Retinal pigment epithelial cell (primary cell): ENCODE results near the gene KTN1.

Experiments used
- DNase-seq: peaks from one replicate; pipeline ENCODE4 v3.0.0-alpha.2; 2010; ENCODE audit warnings: low read depth
- H3K4me3 ChIP-seq: 2 replicates; pipeline ENCODE4 v1.5.1; 2011; ENCODE audit warnings: mild to moderate bottlenecking, low read length, control low read depth, moderate library complexity
- TF ChIP-seq, protein P1 (sequence below): conservative IDR thresholded peaks from 2 replicates; pipeline ENCODE4 v1.5.1; 2011; ENCODE audit warnings: low read depth, low read length, control low read depth, inconsistent platforms

The KTN1 gene

DNA sequence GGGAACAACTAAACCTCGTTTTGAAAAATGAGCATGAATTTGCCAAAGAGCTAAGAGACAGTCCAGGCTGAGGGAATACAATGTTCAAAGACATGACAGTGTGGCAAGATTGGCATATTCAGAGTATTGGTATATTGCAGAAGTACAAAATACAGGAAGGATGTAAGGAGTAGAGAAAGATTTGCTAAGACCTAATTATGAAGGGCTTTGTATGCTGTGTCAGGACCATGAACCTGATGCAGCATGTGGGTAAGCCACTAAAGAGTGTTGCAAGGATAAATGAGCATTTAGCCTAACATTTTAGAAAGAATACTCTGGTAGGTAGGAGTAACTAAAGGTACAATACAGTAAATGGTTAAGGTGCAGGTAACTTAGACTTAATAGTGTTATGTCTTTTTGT is 65.1 kb downstream of the KTN1 start:
- H3K4me3 ChIP-seq, result no peak overlapping the region
- DNase-seq, result no peak
- TF ChIP-seq, protein P1, sequence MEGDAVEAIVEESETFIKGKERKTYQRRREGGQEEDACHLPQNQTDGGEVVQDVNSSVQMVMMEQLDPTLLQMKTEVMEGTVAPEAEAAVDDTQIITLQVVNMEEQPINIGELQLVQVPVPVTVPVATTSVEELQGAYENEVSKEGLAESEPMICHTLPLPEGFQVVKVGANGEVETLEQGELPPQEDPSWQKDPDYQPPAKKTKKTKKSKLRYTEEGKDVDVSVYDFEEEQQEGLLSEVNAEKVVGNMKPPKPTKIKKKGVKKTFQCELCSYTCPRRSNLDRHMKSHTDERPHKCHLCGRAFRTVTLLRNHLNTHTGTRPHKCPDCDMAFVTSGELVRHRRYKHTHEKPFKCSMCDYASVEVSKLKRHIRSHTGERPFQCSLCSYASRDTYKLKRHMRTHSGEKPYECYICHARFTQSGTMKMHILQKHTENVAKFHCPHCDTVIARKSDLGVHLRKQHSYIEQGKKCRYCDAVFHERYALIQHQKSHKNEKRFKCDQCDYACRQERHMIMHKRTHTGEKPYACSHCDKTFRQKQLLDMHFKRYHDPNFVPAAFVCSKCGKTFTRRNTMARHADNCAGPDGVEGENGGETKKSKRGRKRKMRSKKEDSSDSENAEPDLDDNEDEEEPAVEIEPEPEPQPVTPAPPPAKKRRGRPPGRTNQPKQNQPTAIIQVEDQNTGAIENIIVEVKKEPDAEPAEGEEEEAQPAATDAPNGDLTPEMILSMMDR, result no peak

DNA sequence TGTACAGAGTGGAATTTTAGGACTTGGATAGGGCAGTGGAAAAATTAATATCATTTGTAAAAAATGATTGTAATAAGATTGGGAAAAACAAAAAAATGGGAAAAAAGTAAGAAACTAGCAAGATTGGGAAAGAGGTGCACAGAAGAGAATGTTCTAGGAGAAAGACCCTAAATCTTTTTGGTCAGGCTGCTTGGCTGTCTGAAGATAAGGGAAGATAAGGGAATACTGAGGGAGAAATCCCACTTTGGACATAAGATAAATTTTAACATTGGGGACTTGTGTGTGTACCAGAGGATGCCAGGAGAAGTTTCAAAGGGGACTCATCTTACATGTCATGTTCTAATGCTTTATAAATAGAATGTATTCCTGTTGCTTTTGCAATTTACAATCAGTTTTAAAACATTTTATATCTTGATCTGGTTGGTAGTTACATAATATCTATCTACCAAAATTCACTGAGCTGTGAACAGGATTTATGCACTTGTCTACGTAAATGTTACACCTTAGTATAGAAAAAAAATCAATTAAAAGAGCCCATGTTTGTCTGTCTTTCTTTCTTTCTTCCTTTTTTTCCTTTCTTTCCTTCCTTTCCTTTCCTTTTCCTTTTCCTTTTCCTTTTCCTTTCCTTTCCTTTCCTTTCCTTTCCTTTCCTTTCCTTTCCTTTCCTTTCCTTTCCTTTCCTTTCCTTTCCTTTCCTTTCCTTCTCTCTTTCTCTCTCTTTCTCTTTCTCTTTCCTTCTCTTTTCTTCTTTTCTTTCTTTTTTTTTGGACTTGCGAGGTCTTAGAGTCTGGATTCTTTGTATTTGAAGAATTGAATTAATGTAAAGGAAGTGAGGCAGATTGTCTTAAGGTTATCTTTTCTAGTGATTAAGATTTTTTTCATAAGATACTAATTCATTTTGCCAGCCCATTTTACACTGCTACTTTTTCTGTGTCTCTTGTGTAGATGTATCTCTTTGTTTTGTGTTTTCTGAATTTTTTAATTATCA is 66.1 kb downstream of the KTN1 start:
- TF ChIP-seq, protein P1, result no peak
- DNase-seq, result no peak
- H3K4me3 ChIP-seq, result no peak overlapping the region

DNA sequence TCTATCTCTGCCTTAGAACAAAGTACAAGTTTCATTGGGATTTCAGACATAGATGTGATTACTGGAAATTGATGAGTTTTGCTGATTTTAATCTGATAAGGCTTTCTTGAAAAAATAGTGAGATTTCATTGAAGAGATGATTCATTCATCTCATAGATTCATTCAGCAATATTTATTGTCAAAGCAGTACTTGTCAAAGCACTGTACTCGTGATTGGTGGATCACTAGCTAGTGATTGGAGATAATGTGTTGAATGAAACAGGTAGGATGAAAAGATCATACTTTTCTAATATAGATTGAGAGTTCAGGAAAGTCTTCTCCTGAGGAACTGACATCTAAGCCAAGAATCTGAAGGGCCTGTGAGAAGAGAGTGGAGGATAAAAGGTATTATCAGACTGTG is 71.0 kb downstream of the KTN1 start:
- no peak for DNase-seq
- TF ChIP-seq, protein P1, result no peak
- H3K4me3 ChIP-seq, result no peak overlapping the region

DNA sequence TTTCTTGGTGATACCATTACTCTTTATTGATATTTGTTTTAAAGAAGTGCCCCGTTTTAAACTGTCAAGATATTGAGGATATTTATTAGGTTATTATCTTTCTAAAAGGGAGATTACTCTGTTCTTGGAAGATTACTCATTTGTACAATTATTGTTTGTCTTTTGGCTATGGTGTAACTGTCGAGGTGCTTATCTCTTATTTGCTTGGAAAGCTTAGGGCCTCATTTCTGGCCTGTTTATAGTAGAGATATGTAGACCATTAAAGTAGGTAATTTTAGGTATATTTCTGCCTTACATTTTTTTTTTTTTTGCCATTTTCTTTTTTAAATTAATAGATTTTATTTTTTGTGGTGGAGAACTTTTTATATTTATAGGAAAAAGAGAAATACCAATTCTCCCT is 74.2 kb downstream of the KTN1 start:
- no peak overlapping the region for H3K4me3 ChIP-seq
- no peak for DNase-seq
- TF ChIP-seq, protein P1, result no peak

DNA sequence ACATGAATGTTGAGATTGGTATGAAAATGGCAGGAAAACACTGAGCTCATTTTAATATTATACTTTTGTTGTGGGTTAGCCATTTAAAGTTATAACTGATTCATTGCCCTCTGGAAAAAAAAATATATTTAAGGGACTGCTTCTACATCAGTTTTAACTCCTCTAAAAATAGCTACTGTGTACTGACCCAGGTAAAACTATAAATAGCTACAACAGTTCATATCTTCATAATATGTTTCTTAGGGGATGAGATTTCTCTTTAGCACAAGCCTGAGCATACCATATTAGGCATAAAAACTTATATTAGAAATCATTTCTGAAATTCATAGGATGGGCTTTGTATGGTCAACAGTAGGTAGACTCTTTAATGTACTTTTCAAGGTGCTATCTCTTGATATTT is 81.0 kb downstream of the KTN1 start:
- TF ChIP-seq, protein P1, result no peak
- DNase-seq, result no peak
- no peak overlapping the region for H3K4me3 ChIP-seq

DNA sequence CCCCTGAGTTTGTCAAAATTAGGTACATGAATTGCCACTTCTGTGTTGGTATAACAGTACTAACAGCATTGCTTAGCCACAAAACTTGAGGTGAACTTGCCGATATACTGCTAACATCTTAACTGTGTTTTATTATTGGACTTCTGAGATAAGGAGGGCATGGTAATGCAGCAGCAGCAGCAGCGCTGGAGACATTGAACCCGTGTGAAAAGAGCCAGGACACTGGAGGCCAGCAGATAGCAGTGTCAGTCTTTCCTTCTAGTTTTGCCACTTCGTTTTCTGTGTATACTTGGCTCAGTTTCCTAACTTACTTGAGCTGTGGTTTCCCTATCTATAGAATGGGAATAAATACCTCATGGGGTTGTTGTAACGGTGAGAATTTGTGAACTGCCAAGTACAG is 82.7 kb downstream of the KTN1 start:
- no peak overlapping the region for H3K4me3 ChIP-seq
- no peak for DNase-seq
- TF ChIP-seq, protein P1, result no peak

DNA sequence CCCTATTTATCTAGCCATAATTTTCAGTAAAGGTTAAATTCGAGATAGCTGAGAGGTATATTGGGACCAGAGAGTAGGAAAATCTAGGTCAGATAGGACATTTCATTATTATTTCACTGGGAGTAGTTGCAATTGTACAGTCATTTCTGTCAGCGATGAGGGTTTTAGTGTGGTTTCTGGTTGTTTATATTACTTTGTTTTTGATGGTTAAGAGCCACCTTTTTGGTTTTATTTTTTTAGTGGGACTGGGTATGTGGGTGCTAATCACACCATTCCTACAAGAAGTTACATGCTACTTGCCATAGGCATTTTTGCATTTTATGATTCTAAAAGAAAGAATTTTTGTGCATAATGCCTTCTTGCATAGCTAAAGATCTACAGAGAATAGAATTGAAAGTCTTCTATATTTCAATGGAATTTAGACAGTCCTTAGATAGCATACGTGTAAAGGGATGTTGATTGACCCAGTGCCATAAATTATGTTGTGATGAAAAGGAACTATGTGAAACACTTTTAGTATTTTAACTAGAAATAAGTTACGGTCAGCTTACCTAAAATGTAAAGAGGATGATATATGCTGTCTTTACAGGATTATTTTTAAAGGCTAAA is 85.2 kb downstream of the KTN1 start:
- H3K4me3 ChIP-seq, result no peak overlapping the region
- TF ChIP-seq, protein P1, result no peak
- no peak for DNase-seq
